NCI-H2107 (cell line): ENCODE data around the gene DOK3.
A peak's percentile ranks its signal among the peaks of the same experiment; 100 is the strongest.
"Not testable (repeated sequence)": the region's sequence is repeated elsewhere in the genome, so short reads cannot be mapped to it uniquely, and the experiment has no call there.

Source experiments
- DNase-seq: peaks from one replicate; lab custom pipeline; 2025; lab: John Stamatoyannopoulos, UW

The DOK3 gene

GRCh38 chr5:177535125-177535524 is 25.5 kb upstream of the DOK3 start:
- no peak for DNase-seq

GRCh38 chr5:177534433-177534832 is 24.8 kb upstream of the DOK3 start:
- not testable (repeated sequence) for DNase-seq

GRCh38 chr5:177531209-177531940 is 21.7 kb upstream of the DOK3 start:
- DNase-seq = no peak

GRCh38 chr5:177530638-177531037 is 21.0 kb upstream of the DOK3 start:
- DNase-seq = no peak

- DNase-seq = no peak
Measured at GRCh38 chr5:177529247-177530203, 19.9 kb upstream of the DOK3 start.

GRCh38 chr5:177528631-177529030 is 19.0 kb upstream of the DOK3 start:
- DNase-seq = no peak

- no peak for DNase-seq
Measured at GRCh38 chr5:177527595-177527994, 18.0 kb upstream of the DOK3 start.

GRCh38 chr5:177526791-177527190 is 17.2 kb upstream of the DOK3 start:
- no peak for DNase-seq

- DNase-seq = no peak
Measured at GRCh38 chr5:177526191-177526590, 16.6 kb upstream of the DOK3 start.

GRCh38 chr5:177524941-177525655 is 15.5 kb upstream of the DOK3 start:
- no peak for DNase-seq

- no peak for DNase-seq
Measured at GRCh38 chr5:177524539-177524900, 14.9 kb upstream of the DOK3 start.

- DNase-seq = no peak
Measured at GRCh38 chr5:177523711-177524538, 14.3 kb upstream of the DOK3 start.

GRCh38 chr5:177520916-177521513 is 11.4 kb upstream of the DOK3 start:
- no peak for DNase-seq

- no peak for DNase-seq
Measured at GRCh38 chr5:177520271-177520670, 10.6 kb upstream of the DOK3 start.

GRCh38 chr5:177519463-177520235 is 10.0 kb upstream of the DOK3 start:
- no peak for DNase-seq

- peak; percentile 89 for DNase-seq
Measured at GRCh38 chr5:177516601-177517568, 7.3 kb upstream of the DOK3 start, which contains the start of gene DDX41. Gene DDX41, minus strand, starts transcription at chr5:177516961. Its CDS starts 16 bp downstream, at chr5:177516945.

- DNase-seq = no peak
Measured at GRCh38 chr5:177515580-177515979, 6.0 kb upstream of the DOK3 start.

- no peak for DNase-seq
Measured at GRCh38 chr5:177514541-177514940, 4.9 kb upstream of the DOK3 start.

- DNase-seq = no peak
Measured at GRCh38 chr5:177513500-177513899, 3.9 kb upstream of the DOK3 start.
